K562 (cell line): Measurements from ENCODE around the gene ARHGEF10L. TPM values are rescaled to one million over a fixed set of nuclear protein-coding genes. Genes with fewer than 3 reads are reported as not detected.

ENCODE experiments used
- ATAC-seq: fragments of 200-7000 bp; cut with Tn5 transposase; 3 replicates; pipeline ENCODE4 v1.9.1; 2020; ENCODE audit warnings: moderate library complexity
- BruUV-seq: library from RNA; stranded (reverse); fragments of 400-500 nt; replicated peaks from 2 replicates; lab custom pipeline; 2021; lab: Mats Ljungman, UMichigan
- CTCF ChIA-PET: fragments of 300-600 bp; formaldehyde crosslinking; extraction: SDS; loops from one replicate; lab custom pipeline; 2021; ENCODE audit warnings: low intra/inter-chr PET ratio; lab: Yijun Ruan, JAX
- POLR2A ChIA-PET: fragments of 300-600, 350-650 bp; sonication (Branson Sonifier 250); formaldehyde crosslinking; extraction: SDS; loops from one replicate; lab custom pipeline; 2021; ENCODE audit warnings: antibody characterized with exemption, inconsistent platforms; lab: Yijun Ruan, JAX
- DNase-seq, 4 experiments: peaks; one replicate each; pipeline versions ENCODE4 v3.0.0 to v3.0.0-alpha.2; 2011 to 2018; ENCODE audit warnings: low spot score in 3 of 4, mixed read lengths in 3 of 4; ENCODE audit errors: extremely low read depth in 1 of 4
- FAIRE-seq: peaks from 2 replicates; lab custom pipeline; 2011; peaks lifted over from hg19 to GRCh38; lab: Jason Lieb, UNC
- H2AFZ ChIP-seq: 2 replicates; pipeline ENCODE4 v1.6.0; 2011; ENCODE audit warnings: low read depth, low read length, control low read depth, inconsistent platforms
- H3K27ac ChIP-seq: fragments of 200-600 bp; 3 replicates; pipeline ENCODE4 v1.8.0; 2011; ENCODE audit warnings: low read depth, mild to moderate bottlenecking, control low read depth, inconsistent platforms, low read length, moderate library complexity, mixed read lengths; ENCODE audit errors: extremely low read depth
- H3K27me3 ChIP-seq, 2 experiments: fragments of 300-600 bp in 1 of 2; 2 replicates in 1 of 2; 3 replicates in 1 of 2; pipeline versions ENCODE4 v1.6.0 to v1.8.0; 2011; ENCODE audit warnings: inconsistent platforms in 2 of 2, low read length in 2 of 2, mild to moderate bottlenecking in 1 of 2, mixed read lengths in 1 of 2, moderate library complexity in 1 of 2; ENCODE audit not compliant: control insufficient read depth in 2 of 2, insufficient read depth in 2 of 2
- H3K36me3 ChIP-seq: fragments of 300-600 bp; 3 replicates; pipeline ENCODE4 v1.8.0; 2011; ENCODE audit warnings: mild to moderate bottlenecking, low read length, inconsistent platforms; ENCODE audit not compliant: control insufficient read depth, insufficient read depth
- H3K4me1 ChIP-seq, 2 experiments: fragments of 200-600 bp in 1 of 2; replicated peaks in 1 of 2; 2 replicates in 1 of 2; 3 replicates in 1 of 2; pipeline versions ENCODE4 v1.5.1 to v1.8.0; 2011; ENCODE audit warnings: inconsistent platforms in 2 of 2, low read length in 2 of 2, mild to moderate bottlenecking in 1 of 2, mixed read lengths in 1 of 2, moderate library complexity in 1 of 2; ENCODE audit not compliant: control insufficient read depth in 2 of 2, insufficient read depth in 2 of 2
- H3K4me2 ChIP-seq: 2 replicates; pipeline ENCODE4 v1.6.1; 2011; ENCODE audit warnings: low read length, control low read depth, inconsistent platforms, mixed read lengths; ENCODE audit not compliant: insufficient read depth
- H3K4me3 ChIP-seq: fragments of 200-600 bp; sonication (generic), shearing (Covaris generic); 2 replicates; pipeline ENCODE4 v1.5.1; 2016; ENCODE audit warnings: control low read depth, inconsistent platforms
- H3K79me2 ChIP-seq: fragments of 200-600 bp; 3 replicates; pipeline ENCODE4 v1.8.0; 2011; ENCODE audit warnings: low read length, inconsistent platforms; ENCODE audit not compliant: control insufficient read depth, insufficient read depth
- H3K9ac ChIP-seq, 2 experiments: 2 replicates each; pipeline versions ENCODE4 v1.6.0 to v1.6.1; 2011; ENCODE audit warnings: low read depth in 2 of 2, low read length in 2 of 2, control low read depth in 1 of 2, inconsistent platforms in 1 of 2, mild to moderate bottlenecking in 1 of 2, mixed read lengths in 1 of 2; ENCODE audit not compliant: insufficient read depth in 1 of 2
- H3K9me1 ChIP-seq: one replicate; pipeline ENCODE4 v1.6.0; 2011; ENCODE audit warnings: inconsistent platforms, mild to moderate bottlenecking, low read length, moderate library complexity; ENCODE audit not compliant: control insufficient read depth, insufficient read depth
- H3K9me3 ChIP-seq: replicated peaks from 2 replicates; pipeline ENCODE4 v1.5.1; 2011; ENCODE audit warnings: low read depth, low read length, inconsistent platforms; ENCODE audit not compliant: control insufficient read depth, insufficient read depth
- H4K20me1 ChIP-seq: replicated peaks from 2 replicates; pipeline ENCODE4 v1.6.1; 2011; ENCODE audit warnings: low read length, inconsistent platforms, mixed read lengths; ENCODE audit not compliant: control insufficient read depth, insufficient read depth
- MED1 ChIP-seq: sonication (generic); formaldehyde crosslinking; IDR thresholded peaks from 2 replicates; pipeline ENCODE4 v1.8.1; 2023; ENCODE audit warnings: missing genetic modification reagents, borderline replicate concordance
- RBM25 ChIP-seq: fragments of 200-400 bp; formaldehyde crosslinking; IDR thresholded peaks from 2 replicates; pipeline ENCODE4 v1.6.1; 2018; ENCODE audit warnings: low read length, low read depth, moderate library complexity; ENCODE audit not compliant: severe bottlenecking
- SPI1 ChIP-seq: IDR thresholded peaks from 2 replicates; pipeline ENCODE4 v1.6.1; 2011; ENCODE audit warnings: low read depth, low read length, control low read depth, borderline replicate concordance
- TEAD2 ChIP-seq: fragments of 450-650 bp; IDR thresholded peaks from 2 replicates; pipeline ENCODE4 v1.6.1; 2016; ENCODE audit warnings: missing genetic modification characterization, control low read depth, missing compliant biosample characterization
- ZNF121 ChIP-seq: sonication (generic); formaldehyde crosslinking; conservative IDR thresholded peaks from 2 replicates; pipeline ENCODE4 v1.8.0; 2022; ENCODE audit warnings: missing genetic modification reagents
- WGBS: fragments of 100-300 bp; shearing (Covaris generic); methylation state at CpG from one replicate; pipeline ENCODE4 v1.1.6; 2016; ENCODE audit warnings: low coverage, mixed read lengths; ENCODE audit not compliant: insufficient coverage; ENCODE audit errors: missing lambda C conversion rate; 5-methylcytosine and 5-hydroxymethylcytosine counted together
- in situ Hi-C: fragments of 300-500 bp; cut with MboI; formaldehyde crosslinking; loops from 4 replicates; pipeline ENCODE4 v1.15.0; 2018; ENCODE audit warnings: inconsistent platforms, mixed read lengths
- intact Hi-C: fragments of 100-400 bp; cut with micrococcal nuclease; formaldehyde crosslinking; loops from 2 replicates; pipeline ENCODE4 v1.14.2; 2022
- polyA plus RNA-seq, 8 experiments: library from polyadenylated mRNA; depleted of rRNA in 4 of 8; stranded (reverse) in 5 of 8; unstranded in 3 of 8; fragments of >200 nt; fragmentation: Nextera tagmentation in 2 of 8; fragmentation: Illumina TruSeq in 1 of 8; extraction: Ambion mirVana in 2 of 8; extraction: Trizol in 1 of 8; gene quantifications; 2 replicates each; pipeline versions ENCODE4 v1.2.1 to v1.2.3, GENCODE V29; 2011 to 2014; ENCODE audit warnings: inconsistent platforms in 1 of 8, missing spikeins in 1 of 8
- total RNA-seq, 7 experiments: library from RNA; depleted of rRNA in 6 of 7; stranded (reverse); fragments of >200 nt in 6 of 7; fragmentation: Illumina TruSeq in 2 of 7; extraction: Trizol in 2 of 7; gene quantifications; 2 replicates each; pipeline versions ENCODE4 v1.2.1 to v1.2.3, GENCODE V29; 2011 to 2021; ENCODE audit warnings: low replicate concordance in 1 of 7

ARHGEF10L gene
- total and polyA plus RNA-seq, 9 of the 15 experiments (the other 6 are each of a cell fraction or from before 2014, with no cell fraction given): 0.09 to 0.13 TPM; not detected in 7

- POLR2A ChIA-PET: interaction anchor here (0.6 kb wide), 1 partner anchor 886 kb away, joined by 3 read pairs; no protein-coding TSS in a partner anchor
- Histone ChIP-seq H2AFZ (no peak overlapping the region), H3K4me2 (no peak overlapping the region), H3K27ac (no peak overlapping the region), H3K4me1 (no peaks in the 10 kb centered on the region), H3K9me1 (no peaks in the 10 kb centered on the region), H3K9me3 (no peaks in the 10 kb centered on the region), H3K36me3 (no peaks in the 10 kb centered on the region), H3K9ac (no peak overlapping the region), H3K27me3 (peaks cover 23 to 38% of the 10 kb centered on the region in 2 experiments), H3K4me3 (no peak overlapping the region), H4K20me1 (peaks cover 8% of the 10 kb centered on the region), H3K79me2 (no peaks in the 10 kb centered on the region)
- intact Hi-C loops: no loop called here
- no peak for FAIRE-seq
- no TSS peak for BruUV-seq
- DNase-seq: no peak
- CTCF ChIA-PET: no interaction called here
- in situ Hi-C loops: no loop called here
- 3% methylated on average over 8 of the region's 8 CpGs for WGBS
- no peak; the same call in 2 of the 3 replicates for ATAC-seq
- TF ChIP-seq SPI1: 0 out of 2 replicates have a peak, but pooled peaks have one; percentile 26
- no peak for TF ChIP-seq MED1 (CRISPR knock-in tag)
Observed at GRCh38 chr1:17509363-17509762, 30.1 kb upstream of the ARHGEF10L start.

GRCh38 chr1:17510138-17510537 is 29.4 kb upstream of the ARHGEF10L start:
- no peak overlapping the region for H3K9ac ChIP-seq
- BruUV-seq: no TSS peak
- H3K36me3 ChIP-seq: no peaks in the 10 kb centered on the region
- H3K79me2 ChIP-seq: no peaks in the 10 kb centered on the region
- no peaks in the 10 kb centered on the region for H3K4me1 ChIP-seq
- 4% methylated on average over 3 of the region's 3 CpGs for WGBS
- H2AFZ ChIP-seq: no peak overlapping the region
- in situ Hi-C loops: no loop called here
- H3K27me3 ChIP-seq: peaks cover 26 to 45% of the 10 kb centered on the region in 2 experiments
- H4K20me1 ChIP-seq: peaks cover 8% of the 10 kb centered on the region
- no peak overlapping the region for H3K4me3 ChIP-seq
- intact Hi-C loops: no loop called here
- FAIRE-seq: no peak
- H3K9me3 ChIP-seq: no peaks in the 10 kb centered on the region
- ChIA-PET POLR2A (interaction anchor here (0.9 kb wide), 1 partner anchor 14 kb away, joined by 3 read pairs; no protein-coding TSS in a partner anchor), CTCF (no interaction called here)
- no peaks in the 10 kb centered on the region for H3K9me1 ChIP-seq
- TF ChIP-seq TEAD2: no peak
- peak; percentile 66 for TF ChIP-seq ZNF121 (CRISPR knock-in tag)
- peak; percentile 32 for TF ChIP-seq RBM25
- H3K4me2 ChIP-seq: no peak overlapping the region
- no peak for DNase-seq
- ATAC-seq: no peak
- no peak overlapping the region for H3K27ac ChIP-seq
